Epithelial cell of proximal tubule (primary cell): ENCODE measurements around the gene ZMPSTE24. TPM values are rescaled to one million over a fixed set of nuclear protein-coding genes. Genes with fewer than 3 reads are reported as not detected.

ENCODE experiments used
- DNase-seq: peaks from one replicate; pipeline ENCODE4 v3.0.0-alpha.2; 2011; ENCODE audit warnings: low read depth
- H3K4me3 ChIP-seq: 2 replicates; pipeline ENCODE4 v1.5.1; 2011; ENCODE audit warnings: low read depth, mild to moderate bottlenecking, low read length
- CTCF ChIP-seq: conservative IDR thresholded peaks from 2 replicates; pipeline ENCODE4 v1.5.1; 2012; ENCODE audit warnings: low read depth, mild to moderate bottlenecking, low read length
- total RNA-seq: library from RNA; depleted of rRNA; stranded (reverse); fragments of >200 nt; gene quantifications from 2 replicates; pipeline ENCODE4 v1.2.3, GENCODE V29; 2015

The ZMPSTE24 gene
- total RNA-seq, 1 donor from 2014 or later, result 28.1 TPM

GRCh38 chr1:40247655-40248054, 10.4 kb upstream of the ZMPSTE24 start, which contains the start of gene TMCO2:
TMCO2 (plus strand) TSS chr1:40247937; CDS start chr1:40247994, 57 bp downstream.
- no peak for DNase-seq
- no peak within 1 kb of the TSS for H3K4me3 ChIP-seq
- no peak for TF ChIP-seq CTCF

- no peak overlapping the region for H3K4me3 ChIP-seq
- DNase-seq, result no peak
- no peak for TF ChIP-seq CTCF
Observed at GRCh38 chr1:40248412-40248811, 9.6 kb upstream of the ZMPSTE24 start.

- no peak for DNase-seq
- H3K4me3 ChIP-seq, result no peak overlapping the region
- no peak for TF ChIP-seq CTCF
Observed at GRCh38 chr1:40251456-40251855, 6.6 kb upstream of the ZMPSTE24 start.

GRCh38 chr1:40252601-40253000, 5.4 kb upstream of the ZMPSTE24 start:
- no peak for TF ChIP-seq CTCF
- no peak for DNase-seq
- H3K4me3 ChIP-seq, result no peak overlapping the region

- no peak for TF ChIP-seq CTCF
- H3K4me3 ChIP-seq, result no peak overlapping the region
- DNase-seq, result no peak
Observed at GRCh38 chr1:40255231-40255630, 2.8 kb upstream of the ZMPSTE24 start.

GRCh38 chr1:40256401-40257084, 1.5 kb upstream of the ZMPSTE24 start:
- TF ChIP-seq CTCF, result no peak
- DNase-seq, result no peak
- peak overlapping the region; percentile 98 for H3K4me3 ChIP-seq

- DNase-seq, result no peak
- H3K4me3 ChIP-seq, result peak overlapping the region; percentile 98
- TF ChIP-seq CTCF, result no peak
Observed at GRCh38 chr1:40257313-40257687, 736 bp upstream of the ZMPSTE24 start.
